GM12874 (cell line): ENCODE data around the gene PTPRD.

Experiments used
- CTCF ChIP-seq: IDR thresholded peaks from 2 replicates; pipeline ENCODE4 v1.5.1; 2011; ENCODE audit warnings: low read depth, mild to moderate bottlenecking, control low read depth, low read length, moderate library complexity; ENCODE audit not compliant: insufficient read depth

The PTPRD gene

GRCh38 chr9:8963885-8964284, 1648.9 kb downstream of the PTPRD start:
- TF ChIP-seq CTCF = no peak

GRCh38 chr9:8962084-8962483, 1650.7 kb downstream of the PTPRD start:
- no peak for TF ChIP-seq CTCF

- TF ChIP-seq CTCF = no peak
These were observed 1651.5 kb downstream of the PTPRD start for GRCh38 chr9:8961186-8961851.

GRCh38 chr9:8960254-8960653, 1652.5 kb downstream of the PTPRD start:
- no peak for TF ChIP-seq CTCF

- no peak for TF ChIP-seq CTCF
These were observed 1654.4 kb downstream of the PTPRD start for GRCh38 chr9:8958358-8958757.

GRCh38 chr9:8955315-8955714, 1657.5 kb downstream of the PTPRD start:
- no peak for TF ChIP-seq CTCF

GRCh38 chr9:8946461-8946860, 1666.3 kb downstream of the PTPRD start:
- TF ChIP-seq CTCF = no peak

- TF ChIP-seq CTCF = no peak
These were observed 1669.4 kb downstream of the PTPRD start for GRCh38 chr9:8943392-8943791.
